HG02852 (cell line): Measurements from ENCODE around the gene GLIPR1L1.
"Not testable (repeated sequence)": the region's sequence is repeated elsewhere in the genome, so short reads cannot be mapped to it uniquely, and the experiment has no call there.

Experiments
- ATAC-seq: cut with Tn5 transposase; IDR thresholded peaks from one replicate; pipeline ENCODE4 v1.9.1; 2021; ENCODE audit warnings: mild to moderate bottlenecking, moderate library complexity; ENCODE audit not compliant: unreplicated experiment

Gene GLIPR1L1

GRCh38 chr12:75346215-75346614 lies 11.7 kb downstream of the GLIPR1L1 start:
- ATAC-seq, result not testable (repeated sequence)

- ATAC-seq, result no peak
Observed at GRCh38 chr12:75349946-75350345, 15.5 kb downstream of the GLIPR1L1 start.

- no peak for ATAC-seq
Observed at GRCh38 chr12:75350413-75350812, 15.9 kb downstream of the GLIPR1L1 start.

GRCh38 chr12:75354011-75354410 lies 19.5 kb downstream of the GLIPR1L1 start:
- ATAC-seq, result no peak

- ATAC-seq, result peak; percentile 63
Observed at GRCh38 chr12:75360920-75361319, 26.4 kb downstream of the GLIPR1L1 start.

DNA sequence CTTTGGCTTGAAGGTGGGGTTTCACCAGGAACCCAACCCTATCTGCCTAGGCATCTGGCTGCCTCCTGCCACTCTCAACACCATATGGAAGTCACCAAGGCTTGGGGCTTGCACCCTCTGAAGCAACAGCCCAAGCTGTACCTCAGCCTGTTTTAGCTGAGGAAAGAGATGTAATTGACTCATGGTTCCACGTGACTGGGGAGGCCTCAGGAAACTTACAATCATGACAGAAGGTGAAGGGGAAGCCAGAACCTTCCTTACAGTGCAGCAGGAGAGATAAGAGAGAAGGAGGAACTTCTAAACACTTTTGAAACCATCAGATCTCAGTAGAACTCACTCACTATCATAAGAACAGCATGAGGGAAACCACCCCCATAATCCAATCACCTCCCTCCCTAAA lies 26.9 kb downstream of the GLIPR1L1 start:
- ATAC-seq, result peak; percentile 45

GRCh38 chr12:75364919-75365318 lies 30.4 kb downstream of the GLIPR1L1 start:
- ATAC-seq, result no peak

DNA sequence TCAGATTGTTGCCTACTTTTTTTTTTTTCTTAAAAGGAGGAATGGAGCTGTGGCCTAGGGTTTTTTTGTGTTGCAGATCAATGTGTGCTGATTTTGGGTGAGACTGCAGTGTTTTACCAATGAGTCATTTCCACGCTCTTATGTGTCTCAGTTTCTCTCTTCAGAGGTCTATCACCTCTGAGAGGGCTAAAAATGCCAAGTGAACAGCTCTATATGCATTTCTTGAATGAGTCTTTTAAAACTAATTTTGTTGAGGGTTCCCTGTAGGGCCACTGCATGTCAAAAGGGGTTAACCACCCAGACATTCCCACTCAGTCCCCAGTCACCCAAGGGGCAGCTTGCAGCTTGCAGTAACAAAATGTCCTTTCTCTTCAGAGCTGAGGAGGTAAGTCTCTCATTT lies 32.2 kb downstream of the GLIPR1L1 start:
- ATAC-seq, result peak; percentile 66

- ATAC-seq, result no peak
Observed at GRCh38 chr12:75374971-75375370, 40.5 kb downstream of the GLIPR1L1 start.

GRCh38 chr12:75378354-75378753 lies 43.9 kb downstream of the GLIPR1L1 start:
- ATAC-seq, result no peak

DNA sequence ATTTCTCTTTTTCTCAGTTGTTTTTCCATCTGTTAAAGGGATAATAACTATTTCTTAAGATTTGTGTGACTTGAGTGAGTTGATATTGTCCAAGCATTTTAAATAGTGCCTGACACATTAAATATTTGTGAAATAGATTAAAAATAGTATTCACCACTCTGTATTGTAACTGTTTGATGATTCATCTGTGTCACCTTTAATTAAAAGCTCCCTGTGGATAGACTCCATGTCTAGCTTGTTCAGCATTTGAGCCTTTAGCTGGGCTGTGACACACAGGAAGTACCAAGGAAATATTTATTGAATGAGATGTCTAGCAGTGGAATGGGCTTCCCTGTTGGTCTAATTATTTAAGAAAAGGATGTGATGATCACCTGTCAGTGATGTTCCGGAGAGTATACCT lies 54.6 kb downstream of the GLIPR1L1 start:
- no peak for ATAC-seq

- ATAC-seq, result no peak
Observed at GRCh38 chr12:75389706-75390105, 55.2 kb downstream of the GLIPR1L1 start.

- ATAC-seq, result no peak
Observed at GRCh38 chr12:75390156-75390898, 55.9 kb downstream of the GLIPR1L1 start.

- peak; percentile 95 for ATAC-seq
Observed at GRCh38 chr12:75390899-75391538, 56.5 kb downstream of the GLIPR1L1 start, which contains the start of gene GLIPR1L2. TSS of gene GLIPR1L2 (plus strand) at chr12:75391089. CDS start at chr12:75391117, 28 bp downstream.

GRCh38 chr12:75404231-75404630 lies 69.8 kb downstream of the GLIPR1L1 start:
- ATAC-seq, result no peak

- no peak for ATAC-seq
Observed at GRCh38 chr12:75407683-75408082, 73.2 kb downstream of the GLIPR1L1 start.

GRCh38 chr12:75409830-75410229 lies 75.4 kb downstream of the GLIPR1L1 start:
- ATAC-seq, result no peak

DNA sequence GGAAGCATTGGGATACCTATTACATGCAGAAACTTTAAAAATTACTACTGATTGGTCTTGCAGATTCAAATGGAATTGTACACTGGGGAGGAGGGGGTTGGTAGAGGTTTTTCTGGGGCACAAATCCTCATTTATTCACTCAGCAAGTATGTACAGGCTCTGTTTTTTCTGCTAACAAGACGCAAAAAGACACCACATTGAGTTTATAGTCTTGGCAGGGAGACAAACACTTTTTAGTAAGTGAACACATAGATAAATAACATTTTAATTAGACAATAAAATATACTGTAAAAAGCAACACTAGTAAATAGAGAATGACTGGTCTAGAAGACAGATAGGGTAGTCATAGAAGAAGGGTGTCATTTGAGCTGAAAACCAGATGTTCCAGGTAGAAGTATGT lies 80.2 kb downstream of the GLIPR1L1 start:
- ATAC-seq, result no peak

DNA sequence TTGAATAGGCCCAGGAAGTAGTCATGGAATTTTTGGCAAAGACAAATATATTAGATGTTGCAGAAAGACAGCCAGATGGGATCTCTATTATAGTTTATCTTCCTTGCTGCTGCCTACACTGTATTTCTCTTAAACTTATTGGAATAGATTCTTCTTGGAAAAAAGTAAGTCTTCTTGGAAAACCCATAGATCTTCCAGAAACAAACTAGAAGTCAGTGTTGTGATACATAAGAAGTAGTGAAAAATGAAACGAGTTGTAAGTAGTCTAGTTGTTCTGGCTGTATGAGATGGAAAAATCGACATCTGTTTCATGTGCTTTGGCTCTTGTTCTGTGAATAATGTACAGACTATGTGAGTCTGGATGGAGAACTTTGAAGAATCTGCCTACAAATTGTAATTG lies 85.4 kb downstream of the GLIPR1L1 start:
- no peak for ATAC-seq
